ENCODE data around the gene FOXJ3.

The FOXJ3 gene

GRCh38 chr1:42171679-42172266 lies 163.3 kb downstream of the FOXJ3 start:
- H3K27ac ChIP-seq (ENCODE audit: low read length): no peak overlapping the region
- H3K36me3 ChIP-seq (ENCODE audit: control insufficient read depth, low read depth, low read length): no peaks in the 10 kb centered on the region

GRCh38 chr1:42170779-42171621 lies 164.0 kb downstream of the FOXJ3 start:
- H3K9ac ChIP-seq (ENCODE audit: low read length): no peak overlapping the region
- no peak overlapping the region for H3K4me3 ChIP-seq (ENCODE audit: low read length)
- H3K9me3 ChIP-seq (ENCODE audit: control insufficient read depth, low read depth, low read length): no peaks in the 10 kb centered on the region
- H3K27me3 ChIP-seq (ENCODE audit: control insufficient read depth, insufficient read depth, low read length): no peaks in the 10 kb centered on the region
- H3K27ac ChIP-seq (ENCODE audit: low read length): no peak overlapping the region
- H3K36me3 ChIP-seq (ENCODE audit: control insufficient read depth, low read depth, low read length): no peaks in the 10 kb centered on the region
- peaks cover 4% of the 10 kb centered on the region for H3K4me1 ChIP-seq (ENCODE audit: control insufficient read depth, low read depth, low read length)

More at GRCh38 chr1:42171679-42172266, 163.3 kb downstream of the FOXJ3 start:
- H3K4me3 ChIP-seq (ENCODE audit: low read length): no peak overlapping the region
- H3K4me1 ChIP-seq (ENCODE audit: control insufficient read depth, low read depth, low read length): peaks cover 4% of the 10 kb centered on the region
- H3K9me3 ChIP-seq (ENCODE audit: control insufficient read depth, low read depth, low read length): no peaks in the 10 kb centered on the region
- H3K27me3 ChIP-seq (ENCODE audit: control insufficient read depth, insufficient read depth, low read length): no peaks in the 10 kb centered on the region
- H3K9ac ChIP-seq (ENCODE audit: low read length): no peak overlapping the region

- Histone ChIP-seq H3K4me3 (ENCODE audit: low read length) (no peak overlapping the region), H3K27ac (ENCODE audit: low read length) (no peak overlapping the region), H3K9ac (ENCODE audit: low read length) (no peak overlapping the region), H3K4me1 (ENCODE audit: control insufficient read depth, low read depth, low read length) (peaks cover 4% of the 10 kb centered on the region), H3K36me3 (ENCODE audit: control insufficient read depth, low read depth, low read length) (no peaks in the 10 kb centered on the region), H3K27me3 (ENCODE audit: control insufficient read depth, insufficient read depth, low read length) (no peaks in the 10 kb centered on the region), H3K9me3 (ENCODE audit: control insufficient read depth, low read depth, low read length) (no peaks in the 10 kb centered on the region)
Observed at GRCh38 chr1:42168763-42169162, 166.3 kb downstream of the FOXJ3 start.

- H3K9ac ChIP-seq (ENCODE audit: low read length): no peak overlapping the region
- no peaks in the 10 kb centered on the region for H3K36me3 ChIP-seq (ENCODE audit: control insufficient read depth, low read depth, low read length)
- H3K4me3 ChIP-seq (ENCODE audit: low read length): no peak overlapping the region
- no peak overlapping the region for H3K27ac ChIP-seq (ENCODE audit: low read length)
- no peaks in the 10 kb centered on the region for H3K9me3 ChIP-seq (ENCODE audit: control insufficient read depth, low read depth, low read length)
- H3K4me1 ChIP-seq (ENCODE audit: control insufficient read depth, low read depth, low read length): no peaks in the 10 kb centered on the region
- no peaks in the 10 kb centered on the region for H3K27me3 ChIP-seq (ENCODE audit: control insufficient read depth, insufficient read depth, low read length)
Observed at GRCh38 chr1:42168391-42168670, 166.7 kb downstream of the FOXJ3 start.

- no peaks in the 10 kb centered on the region for H3K4me1 ChIP-seq (ENCODE audit: control insufficient read depth, low read depth, low read length)
- no peak overlapping the region for H3K4me3 ChIP-seq (ENCODE audit: low read length)
- H3K27ac ChIP-seq (ENCODE audit: low read length): no peak overlapping the region
Observed at GRCh38 chr1:42167611-42168390, 167.2 kb downstream of the FOXJ3 start.

GRCh38 chr1:42165511-42166210 lies 169.4 kb downstream of the FOXJ3 start:
- H3K27me3 ChIP-seq (ENCODE audit: control insufficient read depth, insufficient read depth, low read length): no peaks in the 10 kb centered on the region
- no peaks in the 10 kb centered on the region for H3K4me1 ChIP-seq (ENCODE audit: control insufficient read depth, low read depth, low read length)
- no peak overlapping the region for H3K27ac ChIP-seq (ENCODE audit: low read length)
- no peak overlapping the region for H3K4me3 ChIP-seq (ENCODE audit: low read length)
- H3K9ac ChIP-seq (ENCODE audit: low read length): no peak overlapping the region
- H3K36me3 ChIP-seq (ENCODE audit: control insufficient read depth, low read depth, low read length): no peaks in the 10 kb centered on the region
- peaks cover 3% of the 10 kb centered on the region for H3K9me3 ChIP-seq (ENCODE audit: control insufficient read depth, low read depth, low read length)

More at GRCh38 chr1:42167611-42168390, 167.2 kb downstream of the FOXJ3 start:
- Histone ChIP-seq H3K36me3 (ENCODE audit: control insufficient read depth, low read depth, low read length) (no peaks in the 10 kb centered on the region), H3K9me3 (ENCODE audit: control insufficient read depth, low read depth, low read length) (no peaks in the 10 kb centered on the region), H3K9ac (ENCODE audit: low read length) (no peak overlapping the region), H3K27me3 (ENCODE audit: control insufficient read depth, insufficient read depth, low read length) (no peaks in the 10 kb centered on the region)

- H3K9ac ChIP-seq (ENCODE audit: low read length): no peak within 1 kb of the TSS
- no peaks in the 10 kb centered on the region for H3K4me1 ChIP-seq (ENCODE audit: control insufficient read depth, low read depth, low read length)
- no peaks in the 10 kb centered on the region for H3K27me3 ChIP-seq (ENCODE audit: control insufficient read depth, insufficient read depth, low read length)
- H3K9me3 ChIP-seq (ENCODE audit: control insufficient read depth, low read depth, low read length): peaks cover 3% of the 10 kb centered on the region
- H3K4me3 ChIP-seq (ENCODE audit: low read length): no peak within 1 kb of the TSS
- no peaks in the 10 kb centered on the region for H3K36me3 ChIP-seq (ENCODE audit: control insufficient read depth, low read depth, low read length)
- no peak within 1 kb of the TSS for H3K27ac ChIP-seq (ENCODE audit: low read length)
Observed at GRCh38 chr1:42164551-42165420, 170.2 kb downstream of the FOXJ3 start, which contains the start of gene GUCA2A. Gene GUCA2A (minus strand): TSS chr1:42164745. CDS start chr1:42164712, 33 bp downstream.

- peaks cover 3% of the 10 kb centered on the region for H3K9me3 ChIP-seq (ENCODE audit: control insufficient read depth, low read depth, low read length)
- no peak overlapping the region for H3K4me3 ChIP-seq (ENCODE audit: low read length)
- H3K36me3 ChIP-seq (ENCODE audit: control insufficient read depth, low read depth, low read length): no peaks in the 10 kb centered on the region
- no peak overlapping the region for H3K27ac ChIP-seq (ENCODE audit: low read length)
- no peaks in the 10 kb centered on the region for H3K27me3 ChIP-seq (ENCODE audit: control insufficient read depth, insufficient read depth, low read length)
- H3K4me1 ChIP-seq (ENCODE audit: control insufficient read depth, low read depth, low read length): no peaks in the 10 kb centered on the region
- no peak overlapping the region for H3K9ac ChIP-seq (ENCODE audit: low read length)
Observed at GRCh38 chr1:42163536-42164503, 171.2 kb downstream of the FOXJ3 start.

GRCh38 chr1:42163114-42163513 lies 171.9 kb downstream of the FOXJ3 start:
- Histone ChIP-seq H3K27ac (ENCODE audit: low read length) (no peak overlapping the region), H3K9me3 (ENCODE audit: control insufficient read depth, low read depth, low read length) (peaks cover 3% of the 10 kb centered on the region), H3K27me3 (ENCODE audit: control insufficient read depth, insufficient read depth, low read length) (no peaks in the 10 kb centered on the region), H3K4me3 (ENCODE audit: low read length) (no peak overlapping the region), H3K9ac (ENCODE audit: low read length) (no peak overlapping the region), H3K36me3 (ENCODE audit: control insufficient read depth, low read depth, low read length) (no peaks in the 10 kb centered on the region), H3K4me1 (ENCODE audit: control insufficient read depth, low read depth, low read length) (no peaks in the 10 kb centered on the region)

- peaks cover 3% of the 10 kb centered on the region for H3K9me3 ChIP-seq (ENCODE audit: control insufficient read depth, low read depth, low read length)
- no peak overlapping the region for H3K4me3 ChIP-seq (ENCODE audit: low read length)
- no peak overlapping the region for H3K9ac ChIP-seq (ENCODE audit: low read length)
- no peaks in the 10 kb centered on the region for H3K36me3 ChIP-seq (ENCODE audit: control insufficient read depth, low read depth, low read length)
- H3K27ac ChIP-seq (ENCODE audit: low read length): no peak overlapping the region
- H3K4me1 ChIP-seq (ENCODE audit: control insufficient read depth, low read depth, low read length): no peaks in the 10 kb centered on the region
- no peaks in the 10 kb centered on the region for H3K27me3 ChIP-seq (ENCODE audit: control insufficient read depth, insufficient read depth, low read length)
Observed at GRCh38 chr1:42162181-42162580, 172.9 kb downstream of the FOXJ3 start.
